ENCODE results near the gene ABHD4.

ABHD4 gene, protein sequence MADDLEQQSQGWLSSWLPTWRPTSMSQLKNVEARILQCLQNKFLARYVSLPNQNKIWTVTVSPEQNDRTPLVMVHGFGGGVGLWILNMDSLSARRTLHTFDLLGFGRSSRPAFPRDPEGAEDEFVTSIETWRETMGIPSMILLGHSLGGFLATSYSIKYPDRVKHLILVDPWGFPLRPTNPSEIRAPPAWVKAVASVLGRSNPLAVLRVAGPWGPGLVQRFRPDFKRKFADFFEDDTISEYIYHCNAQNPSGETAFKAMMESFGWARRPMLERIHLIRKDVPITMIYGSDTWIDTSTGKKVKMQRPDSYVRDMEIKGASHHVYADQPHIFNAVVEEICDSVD

DNA sequence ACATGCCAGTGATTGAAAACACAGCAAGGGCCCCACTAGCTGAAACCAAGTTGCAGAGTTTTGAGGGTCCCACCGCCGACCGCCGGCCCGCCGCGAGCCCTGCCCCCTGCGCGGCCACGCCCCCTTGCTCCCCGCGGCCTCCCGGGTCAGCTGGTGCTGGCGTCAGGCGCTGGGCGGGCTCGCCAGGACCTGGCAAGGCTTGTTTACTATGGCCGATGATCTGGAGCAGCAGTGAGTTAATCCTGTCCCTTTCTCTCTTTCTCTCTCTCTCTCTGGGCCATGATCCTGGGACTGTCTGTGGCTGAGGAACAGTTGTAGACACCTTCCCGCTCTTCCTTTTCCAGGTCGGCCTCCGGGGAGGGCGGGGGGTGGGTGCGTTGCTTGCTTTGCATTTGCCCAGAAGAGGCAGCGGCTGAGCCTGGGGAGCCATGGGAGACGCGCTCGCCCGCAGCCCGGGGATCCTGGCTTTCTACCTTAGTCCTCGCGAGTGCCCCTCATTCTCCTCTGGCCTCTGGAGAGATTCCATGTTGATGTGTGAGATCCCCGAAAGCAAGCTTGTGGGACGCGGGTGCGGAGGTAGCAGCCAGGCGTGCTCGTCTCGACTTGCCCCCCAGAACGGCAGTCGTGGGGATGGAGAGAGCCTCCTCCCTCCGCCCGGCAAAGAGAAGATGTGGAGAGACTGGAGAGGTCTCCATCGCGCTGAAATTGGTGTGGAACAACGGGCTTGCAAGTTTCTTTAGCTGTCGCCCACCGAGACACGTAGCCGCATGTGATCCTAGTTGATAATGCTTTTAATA lies at the start of gene ABHD4:
Gene ABHD4, plus strand, starts transcription at position 202 of the 797 bp plus-strand sequence. Its CDS starts 7 bp downstream, at position 209.
- DNase-seq = peak; percentile 55 to 68

DNA sequence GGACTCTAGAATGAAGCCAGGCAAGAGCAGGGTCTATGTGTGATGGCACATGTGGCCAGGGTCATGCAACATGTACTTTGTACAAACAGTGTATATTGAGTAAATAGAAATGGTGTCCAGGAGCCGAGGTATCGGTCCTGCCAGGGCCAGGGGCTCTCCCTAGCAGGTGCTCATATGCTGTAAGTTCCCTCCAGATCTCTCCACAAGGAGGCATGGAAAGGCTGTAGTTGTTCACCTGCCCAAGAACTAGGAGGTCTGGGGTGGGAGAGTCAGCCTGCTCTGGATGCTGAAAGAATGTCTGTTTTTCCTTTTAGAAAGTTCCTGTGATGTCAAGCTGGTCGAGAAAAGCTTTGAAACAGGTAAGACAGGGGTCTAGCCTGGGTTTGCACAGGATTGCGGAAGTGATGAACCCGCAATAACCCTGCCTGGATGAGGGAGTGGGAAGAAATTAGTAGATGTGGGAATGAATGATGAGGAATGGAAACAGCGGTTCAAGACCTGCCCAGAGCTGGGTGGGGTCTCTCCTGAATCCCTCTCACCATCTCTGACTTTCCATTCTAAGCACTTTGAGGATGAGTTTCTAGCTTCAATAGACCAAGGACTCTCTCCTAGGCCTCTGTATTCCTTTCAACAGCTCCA lies 48.7 kb upstream of the ABHD4 start:
- no peak for DNase-seq

DNA sequence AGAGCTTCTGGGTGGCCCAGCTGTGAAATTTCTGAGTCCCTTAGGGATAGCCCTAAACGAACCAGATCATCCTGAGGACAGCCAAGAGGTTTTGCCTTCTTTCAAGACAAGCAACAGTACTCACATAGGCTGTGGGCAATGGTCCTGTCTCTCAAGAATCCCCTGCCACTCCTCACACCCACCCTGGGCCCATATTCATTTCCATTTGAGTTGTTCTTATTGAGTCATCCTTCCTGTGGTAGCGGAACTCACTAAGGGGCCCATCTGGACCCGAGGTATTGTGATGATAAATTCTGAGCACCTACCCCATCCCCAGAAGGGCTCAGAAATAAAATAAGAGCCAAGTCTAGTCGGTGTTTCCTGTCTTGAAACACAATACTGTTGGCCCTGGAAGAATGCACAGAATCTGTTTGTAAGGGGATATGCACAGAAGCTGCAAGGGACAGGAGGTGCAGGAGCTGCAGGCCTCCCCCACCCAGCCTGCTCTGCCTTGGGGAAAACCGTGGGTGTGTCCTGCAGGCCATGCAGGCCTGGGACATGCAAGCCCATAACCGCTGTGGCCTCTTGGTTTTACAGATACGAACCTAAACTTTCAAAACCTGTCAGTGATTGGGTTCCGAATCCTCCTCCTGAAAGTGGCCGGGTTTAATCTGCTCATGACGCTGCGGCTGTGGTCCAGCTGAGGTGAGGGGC lies 48.0 kb upstream of the ABHD4 start:
- DNase-seq = no peak

DNA sequence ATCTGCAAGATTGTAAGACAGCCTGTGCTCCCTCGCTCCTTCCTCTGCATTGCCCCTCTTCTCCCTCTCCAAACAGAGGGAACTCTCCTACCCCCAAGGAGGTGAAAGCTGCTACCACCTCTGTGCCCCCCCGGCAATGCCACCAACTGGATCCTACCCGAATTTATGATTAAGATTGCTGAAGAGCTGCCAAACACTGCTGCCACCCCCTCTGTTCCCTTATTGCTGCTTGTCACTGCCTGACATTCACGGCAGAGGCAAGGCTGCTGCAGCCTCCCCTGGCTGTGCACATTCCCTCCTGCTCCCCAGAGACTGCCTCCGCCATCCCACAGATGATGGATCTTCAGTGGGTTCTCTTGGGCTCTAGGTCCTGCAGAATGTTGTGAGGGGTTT lies 46.5 kb upstream of the ABHD4 start:
- no peak for DNase-seq

DNA sequence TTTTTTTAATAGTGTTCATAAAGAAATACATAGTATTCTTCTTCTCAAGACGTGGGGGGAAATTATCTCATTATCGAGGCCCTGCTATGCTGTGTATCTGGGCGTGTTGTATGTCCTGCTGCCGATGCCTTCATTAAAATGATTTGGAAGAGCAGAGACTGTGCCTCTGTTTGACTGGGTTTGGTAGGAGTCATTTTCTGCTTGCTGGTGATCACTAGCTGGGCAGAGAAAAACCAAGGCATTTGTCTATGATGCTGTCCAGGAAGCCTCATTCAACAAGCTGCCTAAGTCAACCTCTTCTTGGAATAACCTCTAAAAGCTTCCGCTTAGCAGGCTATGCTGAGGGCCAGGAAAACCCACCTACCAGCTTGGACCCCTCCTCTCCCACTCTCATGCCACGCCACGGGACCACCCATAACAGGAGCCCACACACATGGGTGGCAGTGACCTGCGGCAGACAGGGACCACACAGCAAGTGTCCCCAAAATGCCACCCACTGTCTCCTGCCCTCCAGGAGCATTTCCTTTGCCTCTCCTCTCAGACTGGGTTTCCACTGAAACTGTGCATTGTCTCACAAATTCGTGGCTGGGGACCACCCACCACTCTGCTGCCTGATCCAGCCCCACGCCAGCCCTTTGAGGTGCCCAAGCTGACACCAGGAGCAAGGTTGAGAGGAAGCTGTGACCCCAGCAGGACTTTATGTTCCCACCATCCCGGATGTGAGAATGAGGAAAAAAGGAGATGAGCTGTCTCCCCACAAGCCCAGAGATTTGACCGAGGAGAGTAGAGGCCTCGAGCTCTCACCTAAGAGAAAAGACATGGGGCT lies 45.9 kb upstream of the ABHD4 start:
- no peak for DNase-seq

DNA sequence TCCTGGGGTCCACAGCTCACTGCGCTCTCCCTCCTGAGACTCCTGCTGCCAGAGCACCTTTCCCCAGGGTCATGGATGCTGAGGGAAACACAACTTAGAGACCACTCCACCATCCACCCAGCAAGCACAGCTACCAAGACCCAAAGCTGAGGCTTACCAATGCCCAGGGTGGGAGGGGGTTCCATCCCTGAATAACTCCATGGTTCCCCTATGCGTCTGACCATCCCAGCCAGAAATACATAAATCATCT lies 45.3 kb upstream of the ABHD4 start:
- DNase-seq = no peak

DNA sequence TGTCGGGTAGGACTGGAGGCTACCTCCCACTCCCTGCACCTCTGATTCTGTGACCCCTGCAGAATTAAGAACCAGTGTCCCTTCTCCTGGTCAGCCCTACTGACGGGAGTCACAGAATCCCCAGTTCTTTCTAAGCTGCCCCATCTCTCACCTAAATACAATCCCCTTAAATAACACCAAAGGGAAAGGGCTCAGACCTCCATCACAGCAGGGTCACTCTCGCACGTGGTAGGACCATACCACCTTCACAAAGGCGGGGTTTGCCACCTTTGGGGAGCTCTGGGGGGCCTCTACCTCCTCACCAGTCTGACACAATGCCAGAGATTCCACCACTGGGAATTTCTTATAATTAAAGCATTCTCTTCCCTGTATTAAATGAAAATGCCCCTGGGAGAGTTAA lies 44.7 kb upstream of the ABHD4 start:
- no peak for DNase-seq

DNA sequence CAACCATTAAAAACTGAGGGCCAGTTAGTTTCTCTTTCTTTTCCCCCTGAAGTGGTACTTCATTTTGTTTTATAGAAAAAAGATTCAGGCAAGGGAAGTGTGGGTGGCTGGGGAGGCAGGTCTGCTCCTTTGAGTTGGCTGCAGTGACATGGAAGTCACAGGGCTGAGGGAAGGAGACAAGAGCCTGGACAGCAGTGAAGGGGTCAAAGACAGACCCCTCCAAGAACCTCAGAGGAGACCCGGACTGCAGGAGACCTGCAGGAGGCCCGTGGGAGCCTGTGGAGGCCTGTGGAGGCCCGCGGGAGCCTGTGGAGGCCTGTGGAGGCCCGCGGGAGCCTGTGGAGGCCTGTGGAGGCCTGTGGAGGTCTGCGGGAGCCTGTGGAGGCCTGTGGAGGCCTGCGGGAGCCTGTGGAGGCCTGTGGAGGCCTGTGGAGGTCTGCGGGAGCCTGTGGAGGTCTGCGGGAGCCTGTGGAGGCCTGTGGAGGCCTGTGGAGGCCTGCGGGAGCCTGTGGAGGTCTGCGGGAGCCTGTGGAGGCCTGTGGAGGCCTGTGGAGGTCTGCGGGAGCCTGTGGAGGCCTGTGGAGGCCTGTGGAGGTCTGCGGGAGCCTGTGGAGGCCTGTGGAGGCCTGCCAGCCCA lies 44.1 kb upstream of the ABHD4 start:
- peak in 1 of 2 donors; percentile 23 for DNase-seq

DNA sequence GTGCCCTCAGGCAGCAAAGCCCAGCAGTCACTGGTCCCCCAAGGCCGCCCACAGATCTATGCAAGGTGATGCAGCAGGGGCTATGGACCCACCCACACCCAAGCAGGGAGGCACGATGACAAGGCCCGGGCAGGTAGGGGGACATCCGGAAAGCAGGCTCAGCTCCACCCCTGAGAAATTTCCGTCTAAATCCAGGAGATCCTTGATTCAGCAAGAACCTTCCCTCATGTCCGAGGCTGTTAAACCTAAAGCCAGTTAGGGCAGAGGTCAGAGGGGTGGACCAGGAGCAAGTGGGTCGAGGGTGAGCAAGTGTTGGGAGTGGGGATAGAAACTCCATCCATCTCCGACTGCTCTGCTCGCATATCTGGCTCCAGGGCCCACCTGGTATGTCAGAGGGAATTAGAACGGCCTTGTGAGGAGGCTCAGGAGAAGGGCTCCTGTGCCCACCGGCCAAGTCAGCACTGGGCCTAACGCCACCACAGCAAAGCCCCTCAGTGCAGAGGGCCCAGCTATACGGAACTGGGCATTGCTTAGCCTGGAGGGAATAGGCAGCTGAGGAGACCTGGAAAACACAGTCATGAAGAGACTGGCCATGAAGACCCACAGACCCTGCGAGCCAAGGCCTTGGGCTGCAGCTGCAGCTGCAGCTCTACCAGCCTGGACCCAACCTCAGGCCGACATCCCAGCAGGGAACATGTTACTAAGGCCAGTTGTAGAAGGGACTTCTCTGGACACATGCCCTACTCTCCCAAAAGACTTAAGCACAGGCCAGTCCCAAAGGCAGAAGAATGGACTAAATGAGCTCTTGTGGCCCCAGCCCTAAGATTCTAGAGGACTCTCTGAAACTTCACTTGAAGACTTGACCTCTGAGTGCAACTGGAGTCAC lies 43.4 kb upstream of the ABHD4 start:
- no peak for DNase-seq

DNA sequence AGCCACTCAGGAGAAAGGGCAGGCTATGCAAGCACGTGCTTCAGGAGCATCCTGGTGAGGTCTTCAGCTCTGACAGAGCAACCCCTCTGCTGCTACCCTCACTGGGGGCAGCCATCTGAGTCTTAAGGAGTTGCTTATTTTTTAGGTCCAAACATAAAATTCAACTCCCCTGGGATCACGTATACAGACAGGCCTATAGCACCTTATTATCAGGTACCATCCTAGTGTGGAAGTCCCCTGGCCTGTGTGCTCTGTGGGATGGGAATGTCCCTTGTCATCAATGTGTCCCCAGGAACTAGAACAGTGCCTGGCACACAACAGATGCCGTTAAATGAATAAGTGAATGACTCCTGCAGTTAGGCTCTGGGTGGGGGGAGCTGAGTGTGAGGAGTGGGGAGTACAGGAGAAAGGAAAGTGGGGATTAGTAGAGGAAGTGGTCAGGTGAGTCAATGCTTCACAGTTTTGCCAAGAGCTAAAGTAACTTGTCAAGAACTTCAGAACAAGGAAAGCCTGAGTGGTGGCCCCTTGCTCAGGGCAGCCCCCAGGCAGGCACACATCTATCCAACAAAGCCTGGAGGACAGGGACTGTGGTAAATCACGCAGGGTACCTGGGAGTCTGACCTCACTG lies 42.6 kb upstream of the ABHD4 start:
- DNase-seq = no peak

DNA sequence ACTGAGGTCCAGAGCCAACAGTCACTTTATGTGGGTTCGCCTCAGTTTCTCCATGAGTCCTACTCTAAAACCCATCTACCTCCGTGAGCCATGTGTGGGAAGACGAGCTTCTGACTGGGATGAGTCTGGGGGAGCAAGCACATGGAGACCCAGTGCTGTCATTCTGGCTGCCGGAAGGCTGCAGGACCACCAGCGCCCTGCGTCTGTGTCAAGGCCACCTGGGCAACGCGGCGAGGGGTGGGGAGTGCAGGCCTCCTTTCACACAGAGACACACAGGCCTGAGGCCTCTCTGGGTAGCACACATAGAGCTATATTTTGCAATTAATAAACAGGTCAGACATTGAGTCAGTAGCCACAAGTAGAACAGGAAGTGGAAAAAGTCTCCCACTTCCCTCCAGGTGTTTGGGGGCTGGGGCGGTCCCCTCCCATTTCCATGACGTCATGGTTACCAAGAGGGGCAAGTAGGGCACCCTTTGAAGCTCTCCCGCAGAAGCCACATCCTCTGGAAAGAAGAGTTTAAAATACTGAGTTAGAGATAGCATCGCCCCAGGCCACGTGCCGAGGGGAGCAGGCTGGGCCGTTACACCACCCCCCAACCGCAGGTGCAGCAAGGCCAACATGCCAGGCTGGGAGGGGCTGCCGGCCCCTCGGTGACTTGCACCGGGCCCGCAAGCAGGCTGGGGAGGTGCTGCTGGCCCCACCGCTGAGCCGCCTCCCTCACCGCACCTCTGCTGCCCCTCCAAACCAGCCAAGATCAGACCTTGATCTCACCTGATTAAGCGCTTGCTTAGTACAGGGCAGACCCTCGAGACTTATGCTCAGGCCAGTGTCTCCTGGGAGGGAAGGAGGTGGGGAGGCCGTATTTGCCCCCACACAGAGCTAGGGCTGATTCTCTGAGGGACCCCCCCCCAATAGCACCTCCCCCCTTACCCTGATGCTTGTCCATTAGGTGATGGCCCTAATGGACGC lies 41.8 kb upstream of the ABHD4 start:
- DNase-seq = peak in 1 of 2 donors; percentile 21

DNA sequence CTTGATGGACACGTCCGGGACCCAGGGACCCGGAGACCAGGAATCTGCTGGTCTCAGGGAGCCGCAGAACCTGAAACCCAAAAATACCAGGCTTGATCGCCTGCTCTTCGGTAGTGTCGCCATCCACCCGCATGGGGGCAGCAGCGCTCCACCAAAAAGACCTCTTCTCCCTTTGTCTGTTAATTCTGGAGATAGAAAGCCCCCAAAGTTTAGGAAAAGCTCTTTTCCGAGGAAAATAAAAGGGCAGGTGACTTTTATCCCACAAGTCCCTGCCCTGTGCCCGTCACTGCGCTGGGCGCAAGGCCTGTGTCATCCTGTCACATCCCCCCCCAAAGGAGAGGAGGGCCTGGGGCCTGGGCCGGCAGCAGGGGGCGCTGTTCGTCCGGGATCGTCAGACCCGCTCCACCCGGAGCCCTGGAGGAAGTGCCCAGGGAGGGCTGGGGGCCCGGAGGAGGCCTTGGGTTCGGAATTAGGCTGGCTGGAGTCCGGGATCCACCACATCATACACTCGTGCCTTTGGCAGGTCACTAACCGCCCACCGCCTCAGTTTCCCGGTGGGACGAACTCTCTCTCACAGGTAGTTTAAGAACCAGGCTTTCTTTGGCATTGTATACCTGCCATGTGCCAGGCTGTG lies 41.0 kb upstream of the ABHD4 start:
- peak; percentile 54 to 84 for DNase-seq

DNA sequence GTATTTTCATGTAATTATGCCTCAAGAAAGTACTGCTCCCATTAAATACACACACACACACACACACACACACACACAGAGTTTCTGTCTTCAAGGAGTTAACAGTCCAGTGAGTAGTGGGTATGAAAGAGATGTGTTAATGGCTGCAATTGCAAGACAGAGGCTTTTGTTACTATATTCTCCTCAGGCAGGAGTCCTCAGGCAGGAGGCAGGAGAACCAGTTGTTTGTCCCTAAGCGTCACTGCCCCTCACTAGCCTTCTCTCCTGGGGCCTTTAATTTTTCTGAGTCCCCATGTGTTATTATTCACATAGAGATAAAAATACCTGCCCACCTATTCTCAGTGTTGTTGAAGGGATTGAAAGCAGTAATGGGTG lies 40.3 kb upstream of the ABHD4 start:
- DNase-seq = no peak

DNA sequence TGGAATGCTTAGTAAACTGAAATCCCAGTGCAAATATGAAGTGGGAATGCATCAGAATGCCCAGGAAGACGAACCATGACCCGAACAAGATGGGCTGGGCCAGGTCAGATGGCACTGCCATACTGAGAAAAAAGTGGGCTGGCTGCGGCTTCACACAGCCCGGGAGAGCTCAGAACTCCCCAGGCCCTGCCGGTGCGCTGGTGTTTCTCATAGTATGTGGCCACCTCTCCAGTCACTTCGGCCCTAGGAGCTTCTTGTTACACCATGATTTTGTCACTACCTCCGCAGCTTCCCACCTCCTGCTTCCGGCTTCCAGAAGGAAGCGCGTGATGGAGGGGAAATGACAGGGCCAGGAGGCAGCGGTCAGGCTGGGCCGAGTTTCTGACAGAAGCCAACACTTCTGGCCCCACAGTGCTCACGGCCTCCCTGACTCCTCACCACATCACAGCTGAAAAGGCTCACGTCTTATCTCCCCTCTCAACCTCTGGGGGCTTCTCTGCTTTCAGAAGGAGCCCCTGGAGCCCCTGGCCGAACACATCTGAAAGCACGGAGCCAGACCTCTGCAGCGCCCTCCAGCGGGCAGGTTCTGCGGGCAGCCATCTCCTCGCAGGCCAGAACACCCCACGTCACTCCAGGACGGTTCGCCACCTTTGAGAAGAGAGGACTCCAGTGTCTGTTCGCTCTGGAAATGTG lies 39.7 kb upstream of the ABHD4 start:
- no peak for DNase-seq

DNA sequence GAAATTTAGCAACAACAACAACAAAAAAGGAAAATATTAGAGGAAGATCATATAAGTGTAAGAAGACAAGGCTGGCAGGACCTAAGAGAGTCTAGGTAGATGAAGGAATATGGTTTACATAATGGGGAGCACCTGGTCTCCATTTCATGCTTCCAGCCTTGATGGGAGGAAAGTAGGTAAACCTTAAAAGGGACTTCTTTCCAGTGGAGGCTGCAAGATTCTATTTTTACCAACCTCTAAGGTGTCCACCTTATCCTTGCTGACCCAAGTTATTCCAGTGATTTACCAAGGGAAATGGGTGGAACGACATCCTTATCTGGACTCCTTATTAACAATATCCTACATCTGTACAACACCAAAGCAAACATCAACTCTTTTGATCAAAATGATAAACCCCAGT lies 39.1 kb upstream of the ABHD4 start:
- DNase-seq = no peak

DNA sequence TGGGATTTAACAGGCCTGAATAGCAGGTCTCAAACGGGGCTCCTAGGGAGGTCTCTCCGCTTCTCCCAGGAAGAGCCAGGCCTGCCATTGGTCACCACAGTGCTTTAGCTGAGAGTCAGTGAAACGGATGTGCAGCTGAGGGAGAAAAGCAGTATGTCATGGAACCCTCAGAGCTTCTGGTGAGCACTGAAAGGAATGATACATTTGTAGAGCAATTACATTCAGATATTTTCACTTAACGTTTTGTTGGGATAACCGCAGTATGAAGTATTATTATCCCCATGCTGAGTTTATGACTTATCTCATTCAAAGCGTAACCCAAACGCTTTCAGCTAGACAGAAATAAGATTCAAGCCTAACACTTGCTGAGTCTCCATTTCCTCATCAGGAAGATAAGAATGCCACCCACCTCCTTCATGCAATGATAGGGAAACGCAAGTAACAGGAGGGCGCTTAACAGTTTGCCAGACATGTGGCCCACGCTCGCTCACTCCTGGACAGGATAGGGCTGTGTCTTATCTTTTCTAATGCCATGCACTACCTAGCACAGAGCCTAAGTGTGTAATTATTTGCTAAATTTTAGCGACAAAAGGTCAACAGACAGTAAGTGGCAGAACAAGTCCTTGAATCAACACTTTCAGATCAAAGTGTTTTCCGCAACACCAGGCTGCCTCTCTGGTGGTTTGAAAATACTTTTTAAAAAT lies 37.3 kb upstream of the ABHD4 start:
- DNase-seq = peak in 1 of 2 donors; percentile 19

DNA sequence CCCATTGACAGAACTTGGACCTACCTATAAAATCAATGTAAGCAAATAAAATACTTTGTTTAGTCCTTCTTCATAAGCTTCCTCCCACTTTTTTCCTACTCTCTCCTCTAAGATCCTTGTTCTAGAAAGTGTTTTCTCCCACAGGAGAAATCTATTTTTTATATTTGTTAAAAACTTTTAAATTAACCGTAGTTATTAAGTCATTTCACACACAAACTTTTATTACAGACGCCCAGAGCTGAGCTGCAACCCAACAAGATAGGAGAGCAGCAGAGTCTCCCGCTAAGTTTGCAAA lies 36.8 kb upstream of the ABHD4 start:
- DNase-seq = no peak

All from inflammatory macrophage treated with lipopolysaccharide for 1 hour (primary cell).